Omental fat pad (tissue), 4 donors: Measurements from ENCODE around the gene PML. TPM values are rescaled to one million over a fixed set of nuclear protein-coding genes. Genes with fewer than 3 reads are reported as not detected.

ENCODE experiments used
- ATAC-seq: fragments of 150-250 bp; one replicate; pipeline ENCODE4 v1.9.1; 2016; ENCODE audit warnings: mild to moderate bottlenecking, moderate library complexity; ENCODE audit not compliant: low FRiP score
- DNase-seq: peaks from one replicate; pipeline ENCODE4 v3.0.0-alpha.2; 2019; ENCODE audit warnings: low spot score
- CTCF ChIP-seq, 3 donors: fragments of 450-650 bp; IDR thresholded peaks; one replicate each; pipeline ENCODE4 v1.5.1; 2016 to 2017; ENCODE audit warnings: antibody characterized with exemption in 3 of 3, mild to moderate bottlenecking in 3 of 3, moderate library complexity in 2 of 3
- total RNA-seq, 4 donors: library from RNA; depleted of rRNA; stranded (reverse); fragments of >200 nt; gene quantifications; one replicate each; pipeline ENCODE4 v1.1.0, GENCODE V29; 2016

PML gene
- total RNA-seq, 4 donors from 2014 or later, result 39.3 to 172 (median 86.5) TPM

- DNase-seq (no peak), ATAC-seq (peak; percentile 52)
Measured at GRCh38 chr15:73981761-73982221, 12.7 kb upstream of the PML start.

GRCh38 chr15:73982222-73982962 is 12.1 kb upstream of the PML start:
- no peak for DNase-seq
- TF ChIP-seq CTCF (IDR thresholded peaks at IDR 0.05), result no peak
- ATAC-seq, result peak; percentile 84

More at GRCh38 chr15:73981761-73982221, 12.7 kb upstream of the PML start:
- no peak for TF ChIP-seq CTCF (IDR thresholded peaks at IDR 0.05)

- DNase-seq (no peak), ATAC-seq (peak; percentile 74)
- no peak for TF ChIP-seq CTCF (IDR thresholded peaks at IDR 0.05)
Measured at GRCh38 chr15:73983211-73983727, 11.2 kb upstream of the PML start.

- no peak for ATAC-seq
- no peak for DNase-seq
- no peak for TF ChIP-seq CTCF (IDR thresholded peaks at IDR 0.05)
Measured at GRCh38 chr15:73983773-73984172, 10.7 kb upstream of the PML start.

GRCh38 chr15:73984208-73984979 is 10.1 kb upstream of the PML start:
- no peak for TF ChIP-seq CTCF (IDR thresholded peaks at IDR 0.05)
- DNase-seq, result no peak
- ATAC-seq, result no peak

GRCh38 chr15:73985101-73985873 is 9.2 kb upstream of the PML start:
- TF ChIP-seq CTCF (IDR thresholded peaks at IDR 0.05), result no peak
- DNase-seq, result no peak
- no peak for ATAC-seq
